Gastrocnemius medialis (tissue), 4 donors: Measurements from ENCODE around the gene LRRC4C.

Experiments used
- POLR2A ChIP-seq, 2 donors: fragments of 450-650 bp; IDR thresholded peaks; one replicate each; pipeline ENCODE4 v1.6.1; 2017; ENCODE audit warnings: antibody characterized with exemption in 2 of 2, mild to moderate bottlenecking in 2 of 2, moderate library complexity in 2 of 2
- TF ChIP-seq, protein P1 (sequence below), 5 experiments: fragments of 450-650 bp in 3 of 5; fragments of 200-600 bp in 2 of 5; sonication (generic) in 2 of 5; IDR thresholded peaks in 4 of 5; conservative IDR thresholded peaks in 1 of 5; 1 replicate in 4 of 5; 2 replicates in 1 of 5; pipeline ENCODE4 v1.5.1; 2016 to 2019; ENCODE audit warnings: antibody characterized with exemption in 5 of 5, mild to moderate bottlenecking in 3 of 5, moderate library complexity in 3 of 5

DNA sequence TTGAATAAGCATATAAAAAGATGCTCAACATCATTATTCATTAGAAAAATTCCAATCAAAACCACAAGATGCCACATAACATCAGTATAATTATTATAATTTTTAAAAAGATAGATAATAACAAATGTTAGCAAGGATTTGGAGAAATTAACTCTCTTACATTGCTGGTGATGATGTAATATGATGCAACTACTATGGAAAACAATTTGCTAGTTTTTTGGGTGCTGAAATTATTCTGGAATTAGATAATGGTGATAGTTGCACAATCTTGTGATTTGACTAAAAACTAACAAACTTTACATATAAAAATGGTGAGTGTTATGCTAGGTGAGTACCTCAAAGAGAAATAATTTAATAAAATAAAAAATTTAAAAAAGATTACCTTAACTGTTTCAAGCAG is 412.2 kb downstream of the LRRC4C start:
- no peak for TF ChIP-seq POLR2A (IDR thresholded peaks at IDR 0.05)
- TF ChIP-seq, protein P1, sequence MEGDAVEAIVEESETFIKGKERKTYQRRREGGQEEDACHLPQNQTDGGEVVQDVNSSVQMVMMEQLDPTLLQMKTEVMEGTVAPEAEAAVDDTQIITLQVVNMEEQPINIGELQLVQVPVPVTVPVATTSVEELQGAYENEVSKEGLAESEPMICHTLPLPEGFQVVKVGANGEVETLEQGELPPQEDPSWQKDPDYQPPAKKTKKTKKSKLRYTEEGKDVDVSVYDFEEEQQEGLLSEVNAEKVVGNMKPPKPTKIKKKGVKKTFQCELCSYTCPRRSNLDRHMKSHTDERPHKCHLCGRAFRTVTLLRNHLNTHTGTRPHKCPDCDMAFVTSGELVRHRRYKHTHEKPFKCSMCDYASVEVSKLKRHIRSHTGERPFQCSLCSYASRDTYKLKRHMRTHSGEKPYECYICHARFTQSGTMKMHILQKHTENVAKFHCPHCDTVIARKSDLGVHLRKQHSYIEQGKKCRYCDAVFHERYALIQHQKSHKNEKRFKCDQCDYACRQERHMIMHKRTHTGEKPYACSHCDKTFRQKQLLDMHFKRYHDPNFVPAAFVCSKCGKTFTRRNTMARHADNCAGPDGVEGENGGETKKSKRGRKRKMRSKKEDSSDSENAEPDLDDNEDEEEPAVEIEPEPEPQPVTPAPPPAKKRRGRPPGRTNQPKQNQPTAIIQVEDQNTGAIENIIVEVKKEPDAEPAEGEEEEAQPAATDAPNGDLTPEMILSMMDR (IDR thresholded peaks at IDR 0.05 in 4 of 5, conservative IDR thresholded peaks at IDR 0.05 in 1 of 5), result no peak
